Measurements from ENCODE around the gene LINC01488.

- TF ChIP-seq, protein P1, sequence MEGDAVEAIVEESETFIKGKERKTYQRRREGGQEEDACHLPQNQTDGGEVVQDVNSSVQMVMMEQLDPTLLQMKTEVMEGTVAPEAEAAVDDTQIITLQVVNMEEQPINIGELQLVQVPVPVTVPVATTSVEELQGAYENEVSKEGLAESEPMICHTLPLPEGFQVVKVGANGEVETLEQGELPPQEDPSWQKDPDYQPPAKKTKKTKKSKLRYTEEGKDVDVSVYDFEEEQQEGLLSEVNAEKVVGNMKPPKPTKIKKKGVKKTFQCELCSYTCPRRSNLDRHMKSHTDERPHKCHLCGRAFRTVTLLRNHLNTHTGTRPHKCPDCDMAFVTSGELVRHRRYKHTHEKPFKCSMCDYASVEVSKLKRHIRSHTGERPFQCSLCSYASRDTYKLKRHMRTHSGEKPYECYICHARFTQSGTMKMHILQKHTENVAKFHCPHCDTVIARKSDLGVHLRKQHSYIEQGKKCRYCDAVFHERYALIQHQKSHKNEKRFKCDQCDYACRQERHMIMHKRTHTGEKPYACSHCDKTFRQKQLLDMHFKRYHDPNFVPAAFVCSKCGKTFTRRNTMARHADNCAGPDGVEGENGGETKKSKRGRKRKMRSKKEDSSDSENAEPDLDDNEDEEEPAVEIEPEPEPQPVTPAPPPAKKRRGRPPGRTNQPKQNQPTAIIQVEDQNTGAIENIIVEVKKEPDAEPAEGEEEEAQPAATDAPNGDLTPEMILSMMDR (IDR thresholded peaks at IDR 0.05): no peak
- TF ChIP-seq EZH2 (IDR thresholded peaks at IDR 0.05; ENCODE audit: borderline replicate concordance, insufficient read depth, low read depth, low read length, poor library complexity, severe bottlenecking): no peak
These were observed 52.1 kb downstream of the LINC01488 start for GRCh38 chr11:69533296-69534165.

Measured in B cell (primary cell).